IPS-15b (cell line): ENCODE measurements around the gene SC5D.

Source experiments
- H3K27me3 ChIP-seq: one replicate; pipeline ENCODE4 v1.6.1; 2013; ENCODE audit warnings: low read length; ENCODE audit not compliant: control insufficient read depth, insufficient read depth
- H3K36me3 ChIP-seq: one replicate; pipeline ENCODE4 v1.6.1; 2013; ENCODE audit warnings: low read length; ENCODE audit not compliant: control insufficient read depth, insufficient read depth
- H3K4me1 ChIP-seq: one replicate; pipeline ENCODE4 v1.6.1; 2013; ENCODE audit warnings: mild to moderate bottlenecking, low read length; ENCODE audit not compliant: control insufficient read depth, insufficient read depth
- H3K4me3 ChIP-seq: one replicate; pipeline ENCODE4 v1.5.1; 2013; ENCODE audit warnings: low read depth, low read length
- H3K9ac ChIP-seq: one replicate; pipeline ENCODE4 v1.6.1; 2013; ENCODE audit warnings: low read depth, mild to moderate bottlenecking, low read length
- H3K9me3 ChIP-seq: one replicate; pipeline ENCODE4 v1.6.1; 2013; ENCODE audit warnings: mild to moderate bottlenecking, low read length; ENCODE audit not compliant: control insufficient read depth, insufficient read depth

SC5D gene

DNA sequence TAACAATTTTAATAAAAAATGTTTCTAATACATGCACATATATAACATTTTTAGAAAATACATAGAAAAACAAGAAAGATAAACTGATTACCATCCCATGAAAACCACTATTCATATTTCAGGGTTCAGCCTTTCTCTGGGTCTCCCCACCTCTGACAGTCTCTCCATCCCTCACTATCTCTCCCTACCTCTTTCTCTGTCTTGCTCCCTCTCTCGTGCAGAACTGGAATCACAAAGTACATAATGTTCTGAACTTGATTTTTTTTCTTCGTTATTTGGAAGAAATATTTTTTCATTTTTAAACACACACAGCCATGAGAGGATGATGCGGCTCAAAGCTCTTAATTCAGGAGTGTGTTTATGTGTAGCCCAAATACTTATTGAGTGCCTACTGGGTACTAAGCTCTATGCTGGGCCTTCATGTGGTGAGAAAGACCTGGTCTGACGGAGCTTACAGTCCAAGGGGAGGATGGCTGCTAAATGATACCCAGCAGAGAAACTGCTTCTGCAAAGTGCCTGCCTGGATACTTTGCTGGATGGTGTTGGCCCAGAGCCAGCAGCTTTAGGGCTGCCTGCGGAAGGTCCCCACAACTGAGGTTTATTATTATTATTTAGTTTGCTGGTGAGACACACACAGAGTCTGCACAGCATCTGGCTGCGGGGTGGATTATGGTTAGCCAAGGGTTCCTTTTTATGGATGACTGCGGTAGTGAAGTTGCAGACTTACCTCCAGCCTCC lies 42.6 kb downstream of the SC5D start:
- H3K9me3 ChIP-seq, result no peaks in the 10 kb centered on the region
- no peaks in the 10 kb centered on the region for H3K27me3 ChIP-seq
- no peak overlapping the region for H3K9ac ChIP-seq
- no peaks in the 10 kb centered on the region for H3K4me1 ChIP-seq
- no peak overlapping the region for H3K4me3 ChIP-seq
- no peaks in the 10 kb centered on the region for H3K36me3 ChIP-seq

- Histone ChIP-seq H3K4me1 (no peaks in the 10 kb centered on the region), H3K4me3 (no peak overlapping the region), H3K36me3 (no peaks in the 10 kb centered on the region), H3K9ac (no peak overlapping the region), H3K9me3 (no peaks in the 10 kb centered on the region), H3K27me3 (no peaks in the 10 kb centered on the region)
Observed at GRCh38 chr11:121336279-121336937, 43.8 kb downstream of the SC5D start.

- H3K9me3 ChIP-seq, result no peaks in the 10 kb centered on the region
- H3K27me3 ChIP-seq, result no peaks in the 10 kb centered on the region
- H3K4me3 ChIP-seq, result no peak overlapping the region
- no peak overlapping the region for H3K9ac ChIP-seq
- no peaks in the 10 kb centered on the region for H3K4me1 ChIP-seq
- H3K36me3 ChIP-seq, result no peaks in the 10 kb centered on the region
Observed at GRCh38 chr11:121337078-121337477, 44.5 kb downstream of the SC5D start.

- H3K9me3 ChIP-seq, result no peaks in the 10 kb centered on the region
- H3K9ac ChIP-seq, result no peak overlapping the region
- H3K36me3 ChIP-seq, result no peaks in the 10 kb centered on the region
- no peaks in the 10 kb centered on the region for H3K27me3 ChIP-seq
- H3K4me1 ChIP-seq, result no peaks in the 10 kb centered on the region
- no peak overlapping the region for H3K4me3 ChIP-seq
Observed at GRCh38 chr11:121337740-121338272, 45.2 kb downstream of the SC5D start.

- H3K27me3 ChIP-seq, result no peaks in the 10 kb centered on the region
- no peak overlapping the region for H3K4me3 ChIP-seq
- H3K9ac ChIP-seq, result no peak overlapping the region
- H3K9me3 ChIP-seq, result no peaks in the 10 kb centered on the region
- no peaks in the 10 kb centered on the region for H3K36me3 ChIP-seq
- no peaks in the 10 kb centered on the region for H3K4me1 ChIP-seq
Observed at GRCh38 chr11:121338536-121338935, 46.0 kb downstream of the SC5D start.

- H3K9ac ChIP-seq, result no peak overlapping the region
- H3K27me3 ChIP-seq, result no peaks in the 10 kb centered on the region
- no peaks in the 10 kb centered on the region for H3K36me3 ChIP-seq
- H3K4me3 ChIP-seq, result no peak overlapping the region
- H3K4me1 ChIP-seq, result no peaks in the 10 kb centered on the region
- H3K9me3 ChIP-seq, result no peaks in the 10 kb centered on the region
Observed at GRCh38 chr11:121340032-121340580, 47.5 kb downstream of the SC5D start.

GRCh38 chr11:121341609-121342008 lies 49.0 kb downstream of the SC5D start:
- Histone ChIP-seq H3K27me3 (no peaks in the 10 kb centered on the region), H3K4me1 (no peaks in the 10 kb centered on the region), H3K9me3 (no peaks in the 10 kb centered on the region), H3K4me3 (no peak overlapping the region), H3K9ac (no peak overlapping the region), H3K36me3 (no peaks in the 10 kb centered on the region)

- no peak overlapping the region for H3K9ac ChIP-seq
- no peaks in the 10 kb centered on the region for H3K9me3 ChIP-seq
- H3K27me3 ChIP-seq, result no peaks in the 10 kb centered on the region
- H3K4me3 ChIP-seq, result no peak overlapping the region
- no peaks in the 10 kb centered on the region for H3K4me1 ChIP-seq
- H3K36me3 ChIP-seq, result no peaks in the 10 kb centered on the region
Observed at GRCh38 chr11:121344824-121345223, 52.3 kb downstream of the SC5D start.

DNA sequence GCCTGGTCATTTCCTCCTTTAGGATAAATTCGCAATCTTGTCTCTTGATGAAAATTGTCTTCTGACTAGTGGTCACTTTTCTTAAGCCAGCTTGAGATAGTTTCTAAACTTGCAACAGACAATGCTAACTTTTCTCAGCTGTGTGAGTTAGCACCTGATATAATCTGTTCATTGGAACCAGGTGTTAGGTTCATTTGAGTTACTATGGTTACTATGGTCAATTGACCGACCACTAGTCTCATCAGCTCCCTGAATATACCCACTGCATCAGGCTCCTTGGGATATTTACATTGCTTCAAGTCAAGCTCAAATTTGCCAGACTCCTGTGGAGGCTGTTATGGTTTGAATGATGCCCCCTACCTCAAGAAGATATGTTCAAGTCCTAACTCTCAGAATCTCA lies 54.5 kb downstream of the SC5D start:
- no peaks in the 10 kb centered on the region for H3K27me3 ChIP-seq
- no peaks in the 10 kb centered on the region for H3K36me3 ChIP-seq
- no peak overlapping the region for H3K9ac ChIP-seq
- H3K4me1 ChIP-seq, result no peaks in the 10 kb centered on the region
- no peaks in the 10 kb centered on the region for H3K9me3 ChIP-seq
- no peak overlapping the region for H3K4me3 ChIP-seq

DNA sequence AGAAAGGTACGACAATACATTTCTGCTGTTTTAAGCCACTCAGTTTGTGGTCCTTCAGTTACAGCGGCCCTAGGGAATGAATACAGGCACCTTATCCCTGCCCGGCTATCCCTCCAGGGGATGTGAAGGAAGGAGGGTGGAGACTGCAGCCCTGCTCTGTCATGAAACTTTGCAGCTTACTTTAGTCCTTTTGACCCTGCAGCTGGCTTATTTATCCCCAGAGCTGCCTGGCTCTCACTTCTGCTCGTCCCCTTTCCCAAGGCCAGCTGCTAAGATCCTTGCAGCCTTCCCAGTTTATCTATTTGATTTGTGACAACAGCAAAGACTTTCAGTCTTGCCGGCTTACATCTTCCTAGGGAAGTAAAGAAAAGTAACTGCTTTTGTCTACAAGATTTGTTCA lies 55.2 kb downstream of the SC5D start:
- H3K9ac ChIP-seq, result no peak overlapping the region
- H3K27me3 ChIP-seq, result no peaks in the 10 kb centered on the region
- no peaks in the 10 kb centered on the region for H3K9me3 ChIP-seq
- H3K36me3 ChIP-seq, result no peaks in the 10 kb centered on the region
- no peak overlapping the region for H3K4me3 ChIP-seq
- H3K4me1 ChIP-seq, result peaks cover 3% of the 10 kb centered on the region

GRCh38 chr11:121348220-121348875 lies 55.8 kb downstream of the SC5D start:
- no peaks in the 10 kb centered on the region for H3K9me3 ChIP-seq
- peaks cover 3% of the 10 kb centered on the region for H3K4me1 ChIP-seq
- H3K9ac ChIP-seq, result no peak overlapping the region
- H3K27me3 ChIP-seq, result no peaks in the 10 kb centered on the region
- no peaks in the 10 kb centered on the region for H3K36me3 ChIP-seq
- no peak overlapping the region for H3K4me3 ChIP-seq
